ENCODE results near the gene SHC3.

SHC3 gene

GRCh38 chr9:89183146-89183545, 4.5 kb upstream of the SHC3 start:
- no peak for DNase-seq

- no peak for DNase-seq
Measured at GRCh38 chr9:89182369-89182768, 3.8 kb upstream of the SHC3 start.

GRCh38 chr9:89179895-89180734, 1.5 kb upstream of the SHC3 start:
- no peak for DNase-seq

DNA sequence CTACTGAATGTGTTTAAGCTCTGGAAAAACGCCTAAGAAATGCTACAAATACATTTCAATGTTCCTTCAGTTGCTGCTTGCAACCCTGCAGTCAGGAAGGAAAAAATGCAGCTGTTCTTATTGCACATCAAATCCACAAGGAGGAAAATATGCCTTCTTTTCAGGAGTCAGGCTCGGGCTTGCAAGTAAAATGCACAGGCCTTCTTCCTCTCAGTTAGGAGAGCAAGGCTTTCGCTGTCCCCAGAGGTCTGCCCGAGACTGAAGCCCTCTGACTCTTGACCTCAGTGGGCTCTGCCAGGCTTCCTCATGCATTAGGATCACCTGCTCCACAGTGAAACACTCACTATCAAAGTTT, 899 bp upstream of the SHC3 start:
- no peak for DNase-seq

- DNase-seq: no peak
Measured at GRCh38 chr9:89178830-89179539, 367 bp upstream of the SHC3 start.

- DNase-seq: no peak
Measured at GRCh38 chr9:89177012-89177943, 1.3 kb downstream of the SHC3 start.

DNA sequence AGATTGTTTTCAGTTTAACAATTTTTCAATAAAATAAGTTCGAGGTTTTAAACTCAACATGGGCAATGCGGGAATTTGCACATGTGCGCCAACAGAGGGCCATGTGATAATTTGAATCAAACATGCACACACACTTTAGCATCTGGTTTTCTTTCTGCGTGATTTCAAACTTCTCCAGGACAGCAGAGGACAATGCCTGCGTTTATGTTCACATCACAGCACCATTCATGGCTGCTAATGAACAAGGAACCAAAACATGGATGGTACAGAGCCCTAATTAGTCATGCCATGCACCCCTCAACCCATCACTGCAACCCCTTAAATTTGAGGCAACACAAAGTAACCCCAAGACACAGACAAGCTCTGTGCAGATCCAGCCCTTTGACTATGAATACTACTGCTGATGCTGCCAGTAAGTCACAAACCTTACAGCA, 2.8 kb downstream of the SHC3 start:
- DNase-seq: no peak

DNA sequence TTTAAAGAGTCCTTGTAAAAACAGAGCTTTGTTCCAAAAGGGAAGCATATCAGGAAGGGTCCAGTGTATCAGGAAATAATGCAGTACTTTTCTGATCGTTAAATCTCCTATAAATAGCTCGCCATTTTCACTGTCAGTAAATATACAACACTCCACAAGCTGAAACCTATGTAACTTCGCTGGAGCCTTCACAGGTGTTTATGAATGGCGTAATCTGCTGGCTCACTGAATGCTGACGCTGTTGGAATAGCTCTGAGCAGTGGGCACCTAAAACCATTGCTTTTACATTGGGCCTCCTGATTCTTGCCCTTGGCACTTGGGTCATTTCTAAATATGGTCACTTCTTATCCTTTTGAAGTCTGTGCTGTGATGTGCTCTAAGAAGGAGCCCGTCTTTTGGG, 4.3 kb downstream of the SHC3 start:
- no peak for DNase-seq

DNA sequence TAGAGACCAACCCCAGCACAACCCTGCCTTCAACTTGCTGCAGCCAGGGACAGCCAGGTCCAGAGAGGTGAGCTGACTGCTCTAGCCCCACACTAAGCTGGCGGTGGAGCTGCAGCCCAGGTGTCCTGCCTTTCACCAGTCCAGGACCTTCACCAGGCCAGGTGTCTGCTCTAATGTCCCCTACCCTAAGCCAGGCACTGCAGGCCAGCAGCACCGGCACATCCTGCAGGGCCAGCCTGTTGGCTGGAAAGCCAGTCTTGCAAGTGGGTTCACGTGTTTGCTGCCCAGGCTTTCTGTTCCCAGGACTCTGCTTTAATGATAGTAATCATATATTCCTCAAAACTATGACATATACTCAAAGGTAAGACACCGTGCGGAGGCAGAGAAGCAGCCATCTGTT, 5.5 kb downstream of the SHC3 start:
- DNase-seq: no peak

DNA sequence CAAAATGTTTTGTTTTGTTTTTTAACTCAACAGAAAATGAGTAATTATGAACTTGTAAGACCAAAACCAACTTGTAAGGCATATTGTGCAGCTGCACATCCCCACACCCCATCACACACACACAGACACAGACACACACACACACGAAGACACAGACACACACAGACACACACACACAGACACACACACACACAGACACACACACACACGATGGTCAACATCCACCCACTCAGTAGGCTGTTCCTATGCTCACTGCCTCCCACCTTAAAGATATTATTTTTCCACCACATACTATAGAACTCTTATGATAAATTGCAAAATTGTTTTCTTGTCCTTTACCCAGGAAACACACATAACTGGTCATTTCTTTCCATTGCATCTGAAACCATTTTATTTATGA, 6.2 kb downstream of the SHC3 start:
- no peak for DNase-seq

DNA sequence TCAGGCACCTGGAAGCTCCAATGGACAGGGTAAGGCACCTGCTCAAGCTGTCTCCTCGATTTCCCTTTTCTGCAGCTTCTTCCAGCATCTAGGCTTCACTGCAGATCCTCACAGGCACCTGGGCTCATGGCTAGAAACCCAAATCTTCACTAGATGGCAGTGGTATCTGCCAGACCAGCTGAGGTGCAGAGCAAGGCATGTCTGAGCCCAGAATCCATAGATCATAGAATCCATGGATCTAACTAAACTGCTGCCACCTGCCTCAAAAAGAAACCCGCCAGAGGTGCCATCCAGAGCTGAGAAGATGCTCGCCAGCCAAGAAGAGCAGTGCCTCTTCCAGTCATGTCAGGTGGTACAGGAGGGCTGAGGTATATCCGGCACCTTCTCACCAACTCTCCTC, 6.9 kb downstream of the SHC3 start:
- DNase-seq: no peak

GRCh38 chr9:89171231-89171630, 7.4 kb downstream of the SHC3 start:
- DNase-seq: no peak

DNA sequence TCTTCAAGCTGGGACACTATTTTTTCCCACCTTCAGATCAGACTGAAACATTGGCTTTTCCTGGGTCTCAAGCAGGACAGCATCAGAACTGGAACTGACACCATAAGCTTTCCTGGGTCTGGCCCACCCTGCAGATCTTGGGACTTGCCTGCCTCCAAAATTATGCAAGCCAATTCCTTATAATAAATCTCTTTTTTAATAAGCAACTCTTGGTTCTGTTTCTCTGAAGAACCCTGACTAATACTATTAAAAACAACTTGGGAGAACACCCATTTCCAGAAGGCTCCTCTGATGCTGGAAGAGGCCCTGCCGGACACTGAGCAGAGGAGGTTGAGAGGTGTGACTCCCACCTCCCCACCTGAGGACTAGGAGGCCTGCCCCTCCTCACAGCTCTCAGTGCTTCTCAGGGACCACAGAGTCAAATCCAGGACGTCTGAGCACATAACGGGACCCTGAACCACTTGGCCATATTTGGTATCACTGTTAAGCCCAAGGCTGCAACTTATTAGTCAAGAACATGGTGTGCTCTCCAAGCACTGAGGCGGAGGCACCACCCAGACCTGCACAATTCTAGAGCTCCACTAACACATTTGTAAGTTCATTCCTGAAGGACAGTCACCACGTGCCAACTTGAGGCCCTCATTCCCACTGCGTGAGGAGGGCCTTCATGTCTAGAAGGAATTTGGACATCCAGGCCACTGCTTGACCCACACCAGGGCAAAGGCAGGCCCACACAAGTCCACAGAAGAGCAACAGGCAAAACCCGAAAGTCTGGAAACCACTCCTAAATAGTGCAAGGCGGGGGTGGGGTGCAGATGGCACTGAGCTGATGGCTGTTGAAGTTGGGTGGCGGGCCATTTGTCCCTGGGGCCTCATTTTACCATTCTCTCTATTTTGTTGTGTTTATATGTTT, 9.5 kb downstream of the SHC3 start:
- no peak for DNase-seq

DNA sequence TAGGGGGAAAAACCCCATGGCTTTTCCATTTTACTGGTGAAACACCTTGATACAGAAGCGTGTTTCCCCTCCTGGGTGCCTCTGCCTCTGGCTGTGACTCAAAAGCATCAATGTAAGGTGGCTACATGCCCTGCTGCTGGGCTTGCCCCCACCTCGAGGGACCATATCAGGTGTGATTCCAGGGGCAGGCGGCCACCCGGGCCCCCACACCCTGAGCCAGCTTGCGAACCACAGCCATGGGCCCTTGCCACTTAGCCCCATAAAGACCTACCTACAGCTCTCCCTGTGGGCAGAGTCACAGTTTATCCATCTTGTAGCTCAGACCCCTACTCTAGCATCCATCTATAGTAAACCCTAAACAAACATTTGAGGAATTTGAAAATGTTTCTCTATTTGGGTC, 10.8 kb downstream of the SHC3 start:
- DNase-seq: no peak

DNA sequence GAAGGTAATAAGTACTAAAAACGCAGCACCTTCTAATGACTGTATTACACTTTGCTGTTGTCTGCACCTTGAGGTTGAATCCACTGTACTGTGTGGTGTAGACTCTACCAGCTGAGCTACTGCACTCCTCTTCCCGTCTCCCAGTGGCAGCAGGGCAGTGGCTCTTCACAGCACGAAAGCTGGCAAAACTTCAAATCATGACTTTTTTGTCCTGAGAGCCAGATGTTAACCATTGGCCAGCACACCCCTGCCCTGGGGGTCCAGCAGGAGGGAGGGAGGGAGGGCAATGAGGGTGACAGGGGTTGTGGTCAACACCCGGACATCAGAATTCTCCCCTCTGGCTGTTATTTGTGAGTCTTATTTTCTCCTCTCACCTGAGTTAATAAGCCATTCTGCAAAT, 11.8 kb downstream of the SHC3 start:
- no peak for DNase-seq

- DNase-seq: no peak
Measured at GRCh38 chr9:89165880-89166279, 12.7 kb downstream of the SHC3 start.

GRCh38 chr9:89165341-89165740, 13.3 kb downstream of the SHC3 start:
- no peak for DNase-seq

DNA sequence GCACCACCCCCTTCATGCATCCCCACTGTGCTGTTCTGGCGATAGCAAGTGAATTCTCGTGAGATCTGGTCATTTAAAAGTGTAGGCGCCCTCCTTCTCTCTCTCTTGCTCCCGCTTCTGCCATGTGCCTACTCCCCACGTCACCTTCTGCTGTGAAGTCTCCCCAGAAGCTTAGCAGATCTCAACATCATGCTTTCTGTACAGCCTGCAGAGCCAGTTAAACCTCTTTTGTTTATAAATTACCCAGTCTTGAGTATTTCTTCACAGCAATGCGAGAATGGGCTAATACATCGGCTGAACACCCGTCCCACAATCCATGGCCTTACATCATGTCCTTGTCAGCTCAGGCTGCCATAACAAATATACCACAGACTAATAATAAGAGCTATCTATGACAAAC, 17.4 kb downstream of the SHC3 start:
- DNase-seq: no peak

GRCh38 chr9:89160806-89161205, 17.8 kb downstream of the SHC3 start:
- DNase-seq: no peak

DNA sequence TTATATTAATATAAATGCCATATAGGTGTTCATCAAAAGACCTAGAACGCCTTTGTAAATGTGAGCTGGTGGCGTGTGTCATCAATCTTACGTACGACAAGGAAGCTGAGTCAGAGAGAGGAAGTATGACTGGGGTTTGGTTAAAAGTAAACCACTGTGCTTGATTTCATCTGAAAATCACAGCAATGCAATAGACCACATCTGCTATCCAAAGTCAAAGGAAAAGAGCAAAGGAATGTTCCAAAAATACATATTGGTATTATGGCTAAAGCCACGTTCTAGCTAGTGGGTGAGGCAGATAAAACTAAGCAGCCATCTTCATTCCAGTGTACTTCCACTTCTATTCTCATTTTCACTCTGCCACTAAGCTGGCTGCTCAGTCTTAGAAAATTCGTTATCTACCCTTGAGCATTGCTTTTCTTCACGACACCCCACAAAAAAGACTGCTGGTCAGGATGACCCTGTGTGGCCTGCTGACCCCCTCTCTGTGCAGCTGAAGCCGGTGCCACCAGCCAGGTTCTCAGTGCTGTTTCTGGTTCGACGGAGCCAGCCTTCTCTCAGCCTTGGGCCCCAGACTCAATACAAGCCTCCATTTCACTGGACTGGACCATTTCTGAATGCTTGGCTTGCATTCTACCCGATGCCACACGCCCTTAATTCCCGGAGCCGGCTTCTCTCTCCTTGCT, 23.8 kb downstream of the SHC3 start:
- DNase-seq: peak; percentile 10

GRCh38 chr9:89154218-89154617, 24.4 kb downstream of the SHC3 start:
- no peak for DNase-seq

All from CD4-positive, alpha-beta T cell treated with Interleukin-4 for 4 hours (primary cell).